H1 (cell line): Measurements from ENCODE around the gene ZBTB11. TPM values are rescaled to one million over a fixed set of nuclear protein-coding genes. Genes with fewer than 3 reads are reported as not detected.

Experiments
- CTCF ChIA-PET: fragments of 300-600 bp; sonication (Branson Sonifier 250); formaldehyde crosslinking; loops from one replicate; lab custom pipeline; 2021; ENCODE audit not compliant: partially characterized antibody; lab: Charles Lee
- POLR2A ChIA-PET: fragments of 300-600 bp; sonication (Branson Sonifier 250); formaldehyde crosslinking; loops from one replicate; lab custom pipeline; 2021; ENCODE audit warnings: inconsistent platforms; ENCODE audit not compliant: partially characterized antibody; lab: Charles Lee
- DNase-seq, 2 experiments: peaks; one replicate each; pipeline versions ENCODE4 v3.0.0 to v3.0.0-alpha.2; 2010 to 2022; ENCODE audit warnings: low spot score in 2 of 2, low read depth in 1 of 2, mixed read lengths in 1 of 2
- FAIRE-seq: peaks from 2 replicates; lab custom pipeline; 2011; peaks lifted over from hg19 to GRCh38; lab: Jason Lieb, UNC
- H2AFZ ChIP-seq: 2 replicates; pipeline ENCODE4 v1.8.1; 2012; ENCODE audit warnings: low read length, inconsistent platforms
- H2AK5ac ChIP-seq: 2 replicates; pipeline ENCODE4 v1.6.1; 2013; ENCODE audit warnings: low read depth, low read length
- H2BK120ac ChIP-seq: replicated peaks from 2 replicates; pipeline ENCODE3; 2013; ENCODE audit warnings: low read depth, low read length, inconsistent platforms
- H2BK12ac ChIP-seq: 2 replicates; pipeline ENCODE4 v1.6.1; 2013; ENCODE audit warnings: low read depth, low read length
- H2BK15ac ChIP-seq: 2 replicates; pipeline ENCODE4 v1.6.1; 2013; ENCODE audit warnings: low read length
- H2BK20ac ChIP-seq: 2 replicates; pipeline ENCODE4 v1.6.1; 2013; ENCODE audit warnings: low read length
- H2BK5ac ChIP-seq: 2 replicates; pipeline ENCODE4 v1.6.1; 2013; ENCODE audit warnings: low read depth, low read length
- H3K14ac ChIP-seq: 2 replicates; pipeline ENCODE4 v1.6.1; 2013; ENCODE audit warnings: inconsistent platforms; ENCODE audit not compliant: insufficient read length
- H3K18ac ChIP-seq: 2 replicates; pipeline ENCODE4 v1.6.1; 2013; ENCODE audit warnings: low read length; ENCODE audit errors: extremely low read depth
- H3K23ac ChIP-seq: 2 replicates; pipeline ENCODE4 v1.6.1; 2013; ENCODE audit warnings: inconsistent platforms; ENCODE audit not compliant: insufficient read length
- H3K23me2 ChIP-seq: 2 replicates; pipeline ENCODE4 v1.6.1; 2013; ENCODE audit warnings: low read depth, low read length
- H3K27ac ChIP-seq: 2 replicates; pipeline ENCODE4 v1.6.1; 2011; ENCODE audit warnings: low read depth, low read length, inconsistent platforms
- H3K27me3 ChIP-seq, 4 experiments: replicated peaks in 1 of 4; 1 replicate in 1 of 4; 2 replicates in 3 of 4; pipeline versions ENCODE4 v1.6.1 to v1.8.1; 2011 to 2013; ENCODE audit warnings: low read length in 3 of 4, mild to moderate bottlenecking in 3 of 4, inconsistent platforms in 2 of 4, mixed read lengths in 2 of 4, moderate library complexity in 1 of 4; ENCODE audit not compliant: control insufficient read depth in 3 of 4, insufficient read depth in 3 of 4; ENCODE audit errors: extremely low read depth in 1 of 4
- H3K36me3 ChIP-seq, 4 experiments: 2 replicates each; pipeline versions ENCODE4 v1.6.1 to v1.8.1; 2011 to 2013; ENCODE audit warnings: mild to moderate bottlenecking in 4 of 4, low read length in 3 of 4, moderate library complexity in 2 of 4, control low read depth in 1 of 4, inconsistent platforms in 1 of 4; ENCODE audit not compliant: insufficient read depth in 4 of 4, control insufficient read depth in 2 of 4
- H3K4ac ChIP-seq: replicated peaks from 2 replicates; pipeline ENCODE3; 2013; ENCODE audit warnings: low read length, low read depth, mixed read lengths, inconsistent platforms; ENCODE audit not compliant: insufficient read length
- H3K4me1 ChIP-seq, 4 experiments: replicated peaks in 1 of 4; 1 replicate in 1 of 4; 2 replicates in 3 of 4; pipeline versions ENCODE4 v1.6.1 to v1.8.1; 2011 to 2013; ENCODE audit warnings: low read length in 3 of 4, inconsistent platforms in 2 of 4, mixed read lengths in 1 of 4; ENCODE audit not compliant: insufficient read depth in 4 of 4, control insufficient read depth in 3 of 4
- H3K4me2 ChIP-seq, 2 experiments: 2 replicates each; pipeline versions ENCODE4 v1.6.1 to v1.8.1; 2011 to 2013; ENCODE audit warnings: low read depth in 2 of 2, low read length in 2 of 2, control low read depth in 1 of 2, inconsistent platforms in 1 of 2, mild to moderate bottlenecking in 1 of 2; ENCODE audit not compliant: insufficient read depth in 1 of 2
- H3K4me3 ChIP-seq, 4 experiments: fragments of 200-600, 300-600 bp in 1 of 4; sonication (generic), shearing (Covaris generic), sonication (Bioruptor Twin) in 1 of 4; 2 replicates each; pipeline versions ENCODE4 v1.5.1 to v1.8.1; 2011 to 2016; ENCODE audit warnings: low read length in 4 of 4, low read depth in 3 of 4, control low read depth in 2 of 4, inconsistent platforms in 2 of 4, mild to moderate bottlenecking in 2 of 4, mixed read lengths in 1 of 4, moderate library complexity in 1 of 4; ENCODE audit not compliant: insufficient read depth in 2 of 4; ENCODE audit errors: extremely low read depth in 1 of 4
- H3K56ac ChIP-seq: replicated peaks from 2 replicates; pipeline ENCODE3; 2013; ENCODE audit warnings: low read depth, mild to moderate bottlenecking, mixed read lengths, low read length, inconsistent platforms; ENCODE audit not compliant: insufficient read length
- H3K79me1 ChIP-seq: 2 replicates; pipeline ENCODE4 v1.6.1; 2013; ENCODE audit warnings: low read depth, low read length, control low read depth
- H3K79me2 ChIP-seq, 2 experiments: 2 replicates each; pipeline versions ENCODE4 v1.6.1 to v1.8.1; 2012 to 2013; ENCODE audit warnings: low read length in 2 of 2, mild to moderate bottlenecking in 2 of 2, inconsistent platforms in 1 of 2; ENCODE audit not compliant: insufficient read depth in 2 of 2, control insufficient read depth in 1 of 2
- H3K9ac ChIP-seq, 4 experiments: replicated peaks in 1 of 4; 1 replicate in 1 of 4; 2 replicates in 3 of 4; pipeline versions ENCODE4 v1.6.1 to v1.8.1; 2011 to 2013; ENCODE audit warnings: low read depth in 3 of 4, low read length in 3 of 4, control low read depth in 2 of 4, mild to moderate bottlenecking in 2 of 4, moderate library complexity in 2 of 4, inconsistent platforms in 1 of 4; ENCODE audit errors: extremely low read depth in 1 of 4
- H3K9me3 ChIP-seq, 2 experiments: 2 replicates each; pipeline versions ENCODE4 v1.6.1 to v1.8.1; 2012 to 2013; ENCODE audit warnings: mild to moderate bottlenecking in 2 of 2, moderate library complexity in 2 of 2, control low read depth in 1 of 2, inconsistent platforms in 1 of 2, low read depth in 1 of 2, low read length in 1 of 2, mixed read lengths in 1 of 2; ENCODE audit not compliant: insufficient read depth in 2 of 2
- H4K20me1 ChIP-seq, 2 experiments: replicated peaks in 1 of 2; 2 replicates each; pipeline versions ENCODE3 to v1.8.1; 2011 to 2013; ENCODE audit warnings: inconsistent platforms in 2 of 2, low read length in 2 of 2, mild to moderate bottlenecking in 1 of 2; ENCODE audit not compliant: insufficient read depth in 2 of 2, control insufficient read depth in 1 of 2
- H4K5ac ChIP-seq: 2 replicates; pipeline ENCODE4 v1.6.1; 2013; ENCODE audit warnings: low read length, low read depth, mixed read lengths, inconsistent platforms; ENCODE audit not compliant: insufficient read length
- H4K8ac ChIP-seq: 2 replicates; pipeline ENCODE4 v1.8.0; 2013; ENCODE audit warnings: mild to moderate bottlenecking, moderate library complexity, low read length, inconsistent platforms; ENCODE audit not compliant: insufficient read depth; ENCODE audit errors: extremely low read depth
- H4K91ac ChIP-seq: replicated peaks from 2 replicates; pipeline ENCODE3; 2013; ENCODE audit warnings: low read length, mixed read lengths, inconsistent platforms; ENCODE audit not compliant: insufficient read length
- GTF2F1 ChIP-seq: IDR thresholded peaks from 2 replicates; pipeline ENCODE4 v1.6.1; 2012; ENCODE audit warnings: low read depth, low read length, improper control_type of control experiment, borderline replicate concordance
- RAD21 ChIP-seq, 2 experiments: IDR thresholded peaks in 1 of 2; conservative IDR thresholded peaks in 1 of 2; 2 replicates each; pipeline ENCODE4 v1.6.1; 2011; ENCODE audit warnings: low read depth in 2 of 2, low read length in 2 of 2, improper control_type of control experiment in 1 of 2, inconsistent platforms in 1 of 2, mild to moderate bottlenecking in 1 of 2, moderate library complexity in 1 of 2
- TAF7 ChIP-seq: optimal IDR thresholded peaks from 2 replicates; pipeline ENCODE3; 2011; ENCODE audit warnings: low read depth, mild to moderate bottlenecking, inconsistent platforms, low read length, moderate library complexity, borderline replicate concordance
- TCF12 ChIP-seq: IDR thresholded peaks from 2 replicates; pipeline ENCODE4 v1.6.1; 2011; ENCODE audit warnings: low read depth, mild to moderate bottlenecking, low read length
- USF2 ChIP-seq: IDR thresholded peaks from 2 replicates; pipeline ENCODE4 v1.6.1; 2011; ENCODE audit warnings: low read length, improper control_type of control experiment
- WGBS, 2 experiments: shearing (Covaris generic) in 1 of 2; methylation state at CpG; one replicate each; pipeline versions ENCODE4 v1.1.6 to v1.1.7; 2013 to 2015; ENCODE audit warnings: low lambda C conversion rate in 2 of 2, mixed read lengths in 2 of 2, inconsistent platforms in 1 of 2, low coverage in 1 of 2, missing lambda C conversion rate in 1 of 2; ENCODE audit not compliant: insufficient replicate concordance in 2 of 2, insufficient coverage in 1 of 2, insufficient read length in 1 of 2; ENCODE audit errors: extremely low coverage in 1 of 2, missing lambda C conversion rate in 1 of 2; 5-methylcytosine and 5-hydroxymethylcytosine counted together
- polyA plus RNA-seq, 7 experiments: library from polyadenylated mRNA; depleted of rRNA in 3 of 7; stranded (reverse) in 5 of 7; unstranded in 2 of 7; fragments of >200 nt in 5 of 7; fragments of 200-250 nt in 2 of 7; gene quantifications; 1 replicate in 5 of 7; 2 replicates in 1 of 7; 4 replicates in 1 of 7; pipeline versions ENCODE4 v1.2.1 to v1.2.3, GENCODE V29; 2011 to 2013; ENCODE audit warnings: missing spikeins in 2 of 7, mixed read lengths in 2 of 7
- total RNA-seq: library from RNA; stranded (reverse); fragmentation: NEBNext Ultra II Directional; extraction: Animal tissue kit (Norgen Biotek cat#: 25700); gene quantifications from 2 replicates; pipeline ENCODE4 v1.2.1, GENCODE V29; 2021
- TF ChIP-seq, protein P1 (sequence below): IDR thresholded peaks from 2 replicates; pipeline ENCODE4 v1.6.1; 2012; ENCODE audit warnings: inconsistent platforms

Gene ZBTB11
- total and polyA plus RNA-seq, 2 of the 8 experiments (the other 6 are each of a cell fraction or from before 2014, with no cell fraction given), result 3.0 to 14.0 TPM

DNA sequence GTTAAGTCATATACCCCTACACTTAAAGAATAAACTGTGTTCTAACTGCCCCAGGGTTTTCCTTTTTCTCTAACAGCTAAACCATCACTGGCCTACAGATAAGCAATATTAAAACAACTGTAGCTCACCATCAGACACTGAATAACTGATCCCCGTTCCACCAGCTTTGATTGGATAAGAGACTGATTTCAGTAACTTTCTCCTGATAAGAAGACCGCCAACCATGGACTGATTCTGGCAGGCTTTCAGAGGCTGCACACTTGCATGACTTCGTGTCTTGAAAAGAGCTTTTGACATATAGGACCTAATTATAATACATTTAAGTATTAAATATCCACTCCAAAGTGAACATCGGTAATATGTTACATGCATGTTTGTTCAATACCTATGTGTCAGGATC lies 32.2 kb upstream of the ZBTB11 start:
- 88% methylated on average over 4 of the region's 4 CpGs; no CpG with 5 or more reads in 1 of the 2 experiments for WGBS, 2 experiments
- ChIA-PET POLR2A (interaction anchor here (0.6 to 1.1 kb wide), 3 partner anchors 10 to 1542 kb away, joined by 3 read pairs; no protein-coding TSS in a partner anchor), CTCF (interaction anchor here (0.7 to 3.8 kb wide), 6 partner anchors 9 to 71 kb away, joined by 3 to 38 read pairs (median 10); no protein-coding TSS in a partner anchor)
- Histone ChIP-seq H3K79me2 (no peaks in the 10 kb centered on the region), H2BK15ac (no peak overlapping the region), H3K23me2 (no peaks in the 10 kb centered on the region), H4K5ac (no peak overlapping the region), H3K79me1 (no peaks in the 10 kb centered on the region), H3K4me3 (no peak overlapping the region), H3K4me2 (no peak overlapping the region), H3K4ac (no peak overlapping the region), H3K4me1 (no peaks in the 10 kb centered on the region), H4K91ac (no peak overlapping the region), H3K9me3 (peaks cover 0 to 7% of the 10 kb centered on the region in 2 experiments; a peak in 2 of 4 replicates), H2AK5ac (no peak overlapping the region), H4K8ac (no peak overlapping the region), H2BK20ac (no peak overlapping the region), H3K27me3 (no peaks in the 10 kb centered on the region), H3K14ac (no peak overlapping the region), H4K20me1 (no peaks in the 10 kb centered on the region), H2AFZ (no peak overlapping the region), H3K36me3 (no peaks in the 10 kb centered on the region), H2BK120ac (no peak overlapping the region), H2BK5ac (no peak overlapping the region), H3K56ac (no peak overlapping the region), H3K9ac (no peak overlapping the region), H3K18ac (no peak overlapping the region), H3K23ac (no peak overlapping the region), H3K27ac (no peak overlapping the region), H2BK12ac (no peak overlapping the region)
- FAIRE-seq (no peak), DNase-seq (no peak)
- no peak for TF ChIP-seq GTF2F1
- no peak for TF ChIP-seq RAD21 (IDR thresholded peaks at IDR 0.05 in 1 of 2, conservative IDR thresholded peaks at IDR 0.05 in 1 of 2; ENCODE audit: low read depth in 2 of 2, low read length in 2 of 2)
- TF ChIP-seq, protein P1, sequence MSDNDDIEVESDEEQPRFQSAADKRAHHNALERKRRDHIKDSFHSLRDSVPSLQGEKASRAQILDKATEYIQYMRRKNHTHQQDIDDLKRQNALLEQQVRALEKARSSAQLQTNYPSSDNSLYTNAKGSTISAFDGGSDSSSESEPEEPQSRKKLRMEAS, result no peak
- no peak for TF ChIP-seq TAF7
- TF ChIP-seq USF2, result no peak
- TF ChIP-seq TCF12, result no peak
